ENCODE data around the gene SLC46A3. TPM values are rescaled to one million over a fixed set of nuclear protein-coding genes. Genes with fewer than 3 reads are reported as not detected.

SLC46A3 gene
- total and polyA plus RNA-seq, 9 donors = 3.3 to 44.9 (median 6.8) TPM

GRCh38 chr13:28671126-28671792, 47.5 kb downstream of the SLC46A3 start:
- intact Hi-C loops (cut with DNase I) = no loop called here
- TF ChIP-seq CTCF (IDR thresholded peaks at IDR 0.05) (no peak), POLR2A (IDR thresholded peaks at IDR 0.05) (no peak), EP300 (IDR thresholded peaks at IDR 0.05) (no peak)
- Histone ChIP-seq H3K36me3 (no peaks in the 10 kb centered on the region), H3K27ac (no peak overlapping the region), H3K4me1 (ENCODE audit: insufficient read depth) (no peaks in the 10 kb centered on the region), H3K9me3 (no peaks in the 10 kb centered on the region), H3K4me3 (no peak overlapping the region), H3K27me3 (no peaks in the 10 kb centered on the region)
- DNase-seq = no peak

DNA sequence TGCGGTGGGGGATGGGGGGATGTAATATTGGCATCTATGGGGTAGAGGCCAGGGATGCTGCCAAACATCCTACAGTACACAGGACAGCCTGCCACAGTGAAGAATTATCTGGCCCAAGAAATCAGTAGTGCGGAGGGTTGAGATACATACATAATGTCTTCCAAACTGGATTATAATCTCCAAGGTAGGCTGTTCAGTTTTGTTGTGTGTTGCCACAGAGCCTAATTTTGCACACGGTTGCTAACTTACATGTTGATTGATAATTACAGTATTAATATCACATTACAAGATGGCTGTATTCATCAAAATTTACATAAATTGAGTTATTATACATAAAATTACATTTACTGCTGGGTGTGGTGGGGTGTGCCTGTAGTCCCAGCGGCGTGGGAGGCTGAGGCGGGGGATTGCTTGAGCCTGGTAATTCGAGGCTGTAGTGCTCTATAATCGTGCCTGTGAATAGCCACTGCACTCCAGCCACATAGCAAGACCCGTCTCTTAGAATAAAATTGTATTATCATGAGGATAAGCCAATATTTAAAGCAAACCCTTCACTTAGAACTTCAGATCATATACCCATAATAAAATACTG, 51.8 kb downstream of the SLC46A3 start:
- intact Hi-C loops (cut with DNase I) = no loop called here
- 88 to 93% (median 91%) methylated on average over 9 of the region's 9 CpGs for WGBS, 3 donors
- no peak for DNase-seq
- Histone ChIP-seq H3K4me3 (no peak overlapping the region), H3K27ac (no peak overlapping the region), H3K27me3 (no peaks in the 10 kb centered on the region), H3K4me1 (ENCODE audit: insufficient read depth) (no peaks in the 10 kb centered on the region), H3K9me3 (no peaks in the 10 kb centered on the region), H3K36me3 (no peaks in the 10 kb centered on the region)
- TF ChIP-seq CTCF (IDR thresholded peaks at IDR 0.05) = no peak
- TF ChIP-seq POLR2A (IDR thresholded peaks at IDR 0.05) = no peak
- no peak for TF ChIP-seq EP300 (IDR thresholded peaks at IDR 0.05)

DNA sequence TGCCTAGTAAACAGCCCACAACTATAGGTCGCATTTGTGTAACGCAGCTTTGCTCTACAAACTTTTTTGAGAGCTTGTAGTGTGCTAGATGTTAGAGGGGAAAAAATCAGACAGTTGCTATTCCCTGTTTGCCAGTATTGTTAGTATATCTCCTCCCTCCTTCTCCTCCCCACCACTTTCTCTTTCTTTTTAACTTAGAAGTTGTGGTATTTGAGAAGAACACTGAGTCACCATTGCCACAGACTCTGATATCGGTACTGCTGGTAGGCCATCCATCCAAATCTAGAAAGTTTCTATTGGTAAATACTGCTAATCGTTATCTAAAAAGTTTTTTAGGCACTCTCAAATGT, 59.2 kb downstream of the SLC46A3 start:
- intact Hi-C loops (cut with DNase I) = no loop called here
- H3K4me1 ChIP-seq (ENCODE audit: insufficient read depth) = peaks cover 11% of the 10 kb centered on the region
- DNase-seq = no peak
- H3K27me3 ChIP-seq = no peaks in the 10 kb centered on the region
- no peaks in the 10 kb centered on the region for H3K9me3 ChIP-seq
- peak overlapping the region; percentile 65 to 95 for H3K27ac ChIP-seq
- no peaks in the 10 kb centered on the region for H3K36me3 ChIP-seq
- H3K4me3 ChIP-seq = peak overlapping the region; percentile 72
- WGBS, 3 donors = 9 to 14% (median 11%) methylated on average over 4 of the region's 4 CpGs
- TF ChIP-seq POLR2A (IDR thresholded peaks at IDR 0.05) (no peak), EP300 (IDR thresholded peaks at IDR 0.05) (no peak), CTCF (IDR thresholded peaks at IDR 0.05) (no peak)

GRCh38 chr13:28658796-28659620, 59.8 kb downstream of the SLC46A3 start, which contains the start of gene POMP:
TSS of gene POMP (plus strand) at chr13:28659130. CDS start at chr13:28659185, 55 bp downstream.
- DNase-seq = peak; percentile 90 to 96 (median 92)
- H3K4me3 ChIP-seq = peak within 1 kb of the TSS; percentile 72
- no peaks in the 10 kb centered on the region for H3K36me3 ChIP-seq
- WGBS, 3 donors = 0 to 1% (median 1%) methylated on average over 50 to 64 of the region's 64 CpGs
- peak within 1 kb of the TSS; percentile 65 to 95 for H3K27ac ChIP-seq
- intact Hi-C loops (cut with DNase I) = no loop called here
- peak; percentile 98 for TF ChIP-seq POLR2A (IDR thresholded peaks at IDR 0.05)
- TF ChIP-seq CTCF (IDR thresholded peaks at IDR 0.05) = no peak
- peaks cover 11% of the 10 kb centered on the region for H3K4me1 ChIP-seq (ENCODE audit: insufficient read depth)
- H3K9me3 ChIP-seq = no peaks in the 10 kb centered on the region
- H3K27me3 ChIP-seq = no peaks in the 10 kb centered on the region
